ENCODE measurements around the gene CCDC68.

DNA sequence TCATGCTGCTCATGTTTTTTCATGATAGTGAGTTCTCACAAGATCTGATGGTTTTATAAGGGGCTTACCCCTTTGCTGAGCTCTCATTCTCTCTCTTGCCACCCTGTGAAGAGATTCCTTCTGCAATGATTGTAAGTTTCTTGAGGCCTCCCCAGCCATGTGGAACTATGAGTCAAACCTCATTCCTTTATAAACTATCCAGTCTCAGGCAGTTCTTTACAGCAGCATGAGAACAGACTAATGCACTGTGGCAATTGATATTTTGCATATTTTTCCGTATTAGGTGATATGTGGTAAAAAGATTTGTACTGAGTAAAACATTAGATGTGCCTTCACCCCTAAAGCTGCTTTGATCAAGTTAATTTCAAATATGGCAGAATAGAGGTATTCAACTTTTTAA is 82.2 kb downstream of the CCDC68 start:
- TF ChIP-seq ZNF785 (tag by site-specific recombination; IDR thresholded peaks at IDR 0.05) (no peak), ZNF221 (tag by site-specific recombination; IDR thresholded peaks at IDR 0.05; ENCODE audit: borderline replicate concordance) (no peak), CTCF (tag by site-specific recombination; IDR thresholded peaks at IDR 0.05) (no peak), ZEB2 (tag by site-specific recombination; IDR thresholded peaks at IDR 0.05) (no peak), ZBTB7A (tag by site-specific recombination; IDR thresholded peaks at IDR 0.05; ENCODE audit: low read depth) (no peak), ZNF623 (tag by site-specific recombination; IDR thresholded peaks at IDR 0.05) (no peak), ZNF274 (IDR thresholded peaks at IDR 0.05; ENCODE audit: low read length) (no peak), ZNF274 (tag by site-specific recombination; IDR thresholded peaks at IDR 0.05; ENCODE audit: borderline replicate concordance) (no peak), ZNF560 (tag by site-specific recombination; IDR thresholded peaks at IDR 0.05; ENCODE audit: borderline replicate concordance) (no peak), HOXD13 (CRISPR knock-in tag; IDR thresholded peaks at IDR 0.05; ENCODE audit: borderline replicate concordance) (no peak), ZNF561 (tag by site-specific recombination; IDR thresholded peaks at IDR 0.05; ENCODE audit: borderline replicate concordance) (no peak), YY1 (tag by site-specific recombination; IDR thresholded peaks at IDR 0.05) (no peak), PRDM1 (tag by site-specific recombination; IDR thresholded peaks at IDR 0.05) (no peak)
- TF ChIP-seq, protein P1, sequence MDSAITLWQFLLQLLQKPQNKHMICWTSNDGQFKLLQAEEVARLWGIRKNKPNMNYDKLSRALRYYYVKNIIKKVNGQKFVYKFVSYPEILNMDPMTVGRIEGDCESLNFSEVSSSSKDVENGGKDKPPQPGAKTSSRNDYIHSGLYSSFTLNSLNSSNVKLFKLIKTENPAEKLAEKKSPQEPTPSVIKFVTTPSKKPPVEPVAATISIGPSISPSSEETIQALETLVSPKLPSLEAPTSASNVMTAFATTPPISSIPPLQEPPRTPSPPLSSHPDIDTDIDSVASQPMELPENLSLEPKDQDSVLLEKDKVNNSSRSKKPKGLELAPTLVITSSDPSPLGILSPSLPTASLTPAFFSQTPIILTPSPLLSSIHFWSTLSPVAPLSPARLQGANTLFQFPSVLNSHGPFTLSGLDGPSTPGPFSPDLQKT (IDR thresholded peaks at IDR 0.05; ENCODE audit: borderline replicate concordance, low read depth, low read length), result no peak
- TF ChIP-seq, protein P2, sequence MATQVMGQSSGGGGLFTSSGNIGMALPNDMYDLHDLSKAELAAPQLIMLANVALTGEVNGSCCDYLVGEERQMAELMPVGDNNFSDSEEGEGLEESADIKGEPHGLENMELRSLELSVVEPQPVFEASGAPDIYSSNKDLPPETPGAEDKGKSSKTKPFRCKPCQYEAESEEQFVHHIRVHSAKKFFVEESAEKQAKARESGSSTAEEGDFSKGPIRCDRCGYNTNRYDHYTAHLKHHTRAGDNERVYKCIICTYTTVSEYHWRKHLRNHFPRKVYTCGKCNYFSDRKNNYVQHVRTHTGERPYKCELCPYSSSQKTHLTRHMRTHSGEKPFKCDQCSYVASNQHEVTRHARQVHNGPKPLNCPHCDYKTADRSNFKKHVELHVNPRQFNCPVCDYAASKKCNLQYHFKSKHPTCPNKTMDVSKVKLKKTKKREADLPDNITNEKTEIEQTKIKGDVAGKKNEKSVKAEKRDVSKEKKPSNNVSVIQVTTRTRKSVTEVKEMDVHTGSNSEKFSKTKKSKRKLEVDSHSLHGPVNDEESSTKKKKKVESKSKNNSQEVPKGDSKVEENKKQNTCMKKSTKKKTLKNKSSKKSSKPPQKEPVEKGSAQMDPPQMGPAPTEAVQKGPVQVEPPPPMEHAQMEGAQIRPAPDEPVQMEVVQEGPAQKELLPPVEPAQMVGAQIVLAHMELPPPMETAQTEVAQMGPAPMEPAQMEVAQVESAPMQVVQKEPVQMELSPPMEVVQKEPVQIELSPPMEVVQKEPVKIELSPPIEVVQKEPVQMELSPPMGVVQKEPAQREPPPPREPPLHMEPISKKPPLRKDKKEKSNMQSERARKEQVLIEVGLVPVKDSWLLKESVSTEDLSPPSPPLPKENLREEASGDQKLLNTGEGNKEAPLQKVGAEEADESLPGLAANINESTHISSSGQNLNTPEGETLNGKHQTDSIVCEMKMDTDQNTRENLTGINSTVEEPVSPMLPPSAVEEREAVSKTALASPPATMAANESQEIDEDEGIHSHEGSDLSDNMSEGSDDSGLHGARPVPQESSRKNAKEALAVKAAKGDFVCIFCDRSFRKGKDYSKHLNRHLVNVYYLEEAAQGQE (tag by site-specific recombination; IDR thresholded peaks at IDR 0.05), result no peak

Measured in HEK293 (cell line).